ENCODE data around the gene FOXA3.

GRCh38 chr19:45895519-45895972, 31.4 kb downstream of the FOXA3 start:
- TF ChIP-seq CTCF (IDR thresholded peaks at IDR 0.05) = no peak
- no peak for TF ChIP-seq POLR2A (IDR thresholded peaks at IDR 0.05)
